DOHH2 (cell line): Measurements from ENCODE around the gene GMDS.

Experiments
- H3F3A ChIP-seq: fragments of 200-600 bp; sonication (generic), shearing (Covaris generic); 2 replicates; pipeline ENCODE4 v1.6.0; 2016; ENCODE audit warnings: antibody characterized with exemption, mild to moderate bottlenecking; ENCODE audit not compliant: control insufficient read depth, insufficient read depth
- H3K27ac ChIP-seq: fragments of 200-600 bp; sonication (generic); 2 replicates; pipeline ENCODE4 v1.5.1; 2014; ENCODE audit warnings: low read depth, mild to moderate bottlenecking, low read length, moderate library complexity
- H3K27me3 ChIP-seq: fragments of 200-600 bp; sonication (generic); 2 replicates; pipeline ENCODE4 v1.6.1; 2014; ENCODE audit warnings: mild to moderate bottlenecking, low read length, mixed read lengths; ENCODE audit not compliant: control insufficient read depth
- H3K36me3 ChIP-seq: fragments of 200-600 bp; sonication (generic); 2 replicates; pipeline ENCODE4 v1.6.1; 2014; ENCODE audit warnings: mild to moderate bottlenecking, low read length, moderate library complexity, mixed read lengths; ENCODE audit not compliant: control insufficient read depth
- H3K4me1 ChIP-seq: fragments of 200-600 bp; sonication (generic); 2 replicates; pipeline ENCODE4 v1.6.1; 2014; ENCODE audit warnings: mild to moderate bottlenecking, low read length, mixed read lengths; ENCODE audit not compliant: control insufficient read depth
- H3K4me2 ChIP-seq: fragments of 200-600 bp; sonication (generic); 2 replicates; pipeline ENCODE4 v1.6.0; 2014; ENCODE audit warnings: mild to moderate bottlenecking, low read length, moderate library complexity
- H3K4me3 ChIP-seq: fragments of 200-600 bp; sonication (generic); 2 replicates; pipeline ENCODE4 v1.5.1; 2014; ENCODE audit warnings: mild to moderate bottlenecking, low read length, mixed read lengths
- H3K79me2 ChIP-seq: fragments of 200-600 bp; sonication (generic); 2 replicates; pipeline ENCODE4 v1.6.1; 2014; ENCODE audit warnings: mild to moderate bottlenecking, low read length, mixed read lengths; ENCODE audit not compliant: control insufficient read depth
- H3K9me2 ChIP-seq: fragments of 200-600 bp; sonication (generic); replicated peaks from 2 replicates; pipeline ENCODE4 v1.6.1; 2014; ENCODE audit warnings: mild to moderate bottlenecking, low read length, mixed read lengths; ENCODE audit not compliant: control insufficient read depth
- H3K9me3 ChIP-seq: fragments of 200-600 bp; sonication (generic); 2 replicates; pipeline ENCODE4 v1.6.1; 2014; ENCODE audit warnings: antibody characterized with exemption, low read length, mixed read lengths; ENCODE audit not compliant: control insufficient read depth, insufficient read depth
- H4K20me1 ChIP-seq: fragments of 200-600 bp; sonication (generic); 2 replicates; pipeline ENCODE4 v1.6.0; 2014; ENCODE audit warnings: low read depth, mild to moderate bottlenecking, antibody characterized with exemption, low read length, moderate library complexity; ENCODE audit not compliant: control insufficient read depth, insufficient read depth
- CTCF ChIP-seq: fragments of 200-600 bp; sonication (generic); IDR thresholded peaks from one replicate; pipeline ENCODE4 v1.5.1; 2014; ENCODE audit warnings: antibody characterized with exemption, mild to moderate bottlenecking, low read depth, low read length; ENCODE audit not compliant: poor library complexity, severe bottlenecking
- EZH2phosphoT487 ChIP-seq: fragments of 200-600 bp; sonication (generic); IDR thresholded peaks from 2 replicates; pipeline ENCODE4 v1.6.1; 2017; ENCODE audit warnings: borderline replicate concordance, mild to moderate bottlenecking, antibody characterized with exemption, low read length, moderate library complexity, mixed read lengths

The GMDS gene

GRCh38 chr6:1709234-1709641 lies 536.2 kb downstream of the GMDS start:
- no peaks in the 10 kb centered on the region for H3K4me1 ChIP-seq
- no peaks in the 10 kb centered on the region for H3K79me2 ChIP-seq
- H3K9me2 ChIP-seq, result no peaks in the 10 kb centered on the region
- no peaks in the 10 kb centered on the region for H3K9me3 ChIP-seq
- H3K36me3 ChIP-seq, result no peaks in the 10 kb centered on the region
- no peak overlapping the region for H3K27ac ChIP-seq
- TF ChIP-seq EZH2phosphoT487, result no peak
- TF ChIP-seq CTCF, result no peak
- no peak overlapping the region for H3K4me2 ChIP-seq
- H3F3A ChIP-seq, result no peaks in the 10 kb centered on the region
- no peaks in the 10 kb centered on the region for H3K27me3 ChIP-seq
- H4K20me1 ChIP-seq, result no peaks in the 10 kb centered on the region
- no peak overlapping the region for H3K4me3 ChIP-seq

DNA sequence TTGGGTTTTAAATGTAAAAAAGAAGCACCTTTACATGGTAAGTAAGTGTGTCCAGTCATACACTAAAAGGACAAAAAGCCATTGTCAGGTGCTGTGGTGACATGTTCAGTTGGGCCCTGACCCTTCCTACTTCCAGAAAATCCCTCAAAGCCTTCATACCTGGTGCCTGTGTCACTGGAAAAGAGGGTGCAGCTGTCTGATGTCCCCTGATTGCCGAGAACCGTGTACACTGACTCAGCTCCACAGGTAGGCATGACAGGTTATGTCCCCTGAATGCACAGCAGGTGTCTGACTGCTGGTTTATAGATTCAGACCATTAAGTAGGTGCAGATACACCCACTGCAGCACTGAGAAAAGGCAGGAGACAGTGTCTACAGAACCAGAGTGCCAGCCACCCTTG lies 536.6 kb downstream of the GMDS start:
- Histone ChIP-seq H3K9me2 (no peaks in the 10 kb centered on the region), H3K4me3 (no peak overlapping the region), H3K79me2 (no peaks in the 10 kb centered on the region), H3K27me3 (no peaks in the 10 kb centered on the region), H3F3A (no peaks in the 10 kb centered on the region), H3K4me2 (no peak overlapping the region), H3K9me3 (no peaks in the 10 kb centered on the region), H3K36me3 (no peaks in the 10 kb centered on the region), H3K4me1 (no peaks in the 10 kb centered on the region), H3K27ac (no peak overlapping the region), H4K20me1 (no peaks in the 10 kb centered on the region)
- no peak for TF ChIP-seq CTCF
- no peak for TF ChIP-seq EZH2phosphoT487

DNA sequence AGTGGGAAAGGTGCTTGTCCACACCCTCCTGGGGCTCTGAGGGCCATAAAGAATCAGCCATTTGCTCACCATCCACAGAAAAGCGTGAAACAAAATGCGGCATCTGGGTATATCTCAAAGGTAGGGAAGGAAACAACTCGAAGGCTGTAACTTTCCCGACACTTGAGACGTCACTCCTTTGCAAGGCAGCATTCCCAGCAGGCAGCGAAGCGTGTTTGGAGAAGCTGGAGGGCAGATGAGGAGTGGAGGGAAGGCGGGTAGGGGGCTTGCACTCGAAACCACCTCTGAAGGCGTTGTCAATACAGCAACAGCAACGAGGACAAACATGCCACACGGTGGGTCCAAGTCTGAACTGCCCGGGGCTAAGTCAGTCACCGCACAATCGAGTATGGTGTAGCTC lies 537.3 kb downstream of the GMDS start:
- Histone ChIP-seq H3K36me3 (no peaks in the 10 kb centered on the region), H3F3A (no peaks in the 10 kb centered on the region)

More for the DNA sequence above, 537.3 kb downstream of the GMDS start:
- Histone ChIP-seq H3K4me1 (no peaks in the 10 kb centered on the region), H3K27me3 (no peaks in the 10 kb centered on the region), H3K4me2 (no peak overlapping the region), H3K27ac (no peak overlapping the region), H3K9me3 (no peaks in the 10 kb centered on the region), H3K4me3 (no peak overlapping the region), H3K9me2 (no peaks in the 10 kb centered on the region), H3K79me2 (no peaks in the 10 kb centered on the region), H4K20me1 (no peaks in the 10 kb centered on the region)
- TF ChIP-seq CTCF, result no peak
- TF ChIP-seq EZH2phosphoT487, result no peak
